MM.1S (cell line): ENCODE measurements around the gene KCND3.

Source experiments
- CTCF ChIP-seq: fragments of 300-600 bp; sonication (generic); IDR thresholded peaks from 2 replicates; pipeline ENCODE4 v1.5.1; 2016; ENCODE audit warnings: antibody characterized with exemption, low read length, mixed read lengths
- EZH2 ChIP-seq: fragments of 300-600 bp; sonication (generic); optimal IDR thresholded peaks from 2 replicates; pipeline ENCODE3; 2017; ENCODE audit warnings: low read depth, mild to moderate bottlenecking, antibody characterized with exemption, low read length, mixed read lengths
- EZH2phosphoT487 ChIP-seq: fragments of 300-600 bp; sonication (generic); IDR thresholded peaks from 2 replicates; pipeline ENCODE4 v1.6.1; 2018; ENCODE audit warnings: antibody characterized with exemption, low read length

- TF ChIP-seq CTCF, result no peak
- no peak for TF ChIP-seq EZH2phosphoT487
- TF ChIP-seq EZH2, result no peak
These were observed 184.7 kb downstream of the KCND3 start for GRCh38 chr1:111804776-111805175.
